Body of pancreas (tissue), 4 donors: ENCODE data around the gene SLC8A2.

Source experiments
- POLR2A ChIP-seq, 3 donors: fragments of 450-650 bp; IDR thresholded peaks; one replicate each; pipeline ENCODE4 v1.6.1; 2016; ENCODE audit warnings: antibody characterized with exemption in 3 of 3, mild to moderate bottlenecking in 2 of 3
- TF ChIP-seq, protein P1 (sequence below), 7 experiments: fragments of 450-650 bp in 4 of 7; fragments of 200-600 bp in 3 of 7; sonication (generic) in 3 of 7; IDR thresholded peaks; one replicate each; pipeline ENCODE4 v1.5.1; 2016 to 2019; ENCODE audit warnings: antibody characterized with exemption in 7 of 7

DNA sequence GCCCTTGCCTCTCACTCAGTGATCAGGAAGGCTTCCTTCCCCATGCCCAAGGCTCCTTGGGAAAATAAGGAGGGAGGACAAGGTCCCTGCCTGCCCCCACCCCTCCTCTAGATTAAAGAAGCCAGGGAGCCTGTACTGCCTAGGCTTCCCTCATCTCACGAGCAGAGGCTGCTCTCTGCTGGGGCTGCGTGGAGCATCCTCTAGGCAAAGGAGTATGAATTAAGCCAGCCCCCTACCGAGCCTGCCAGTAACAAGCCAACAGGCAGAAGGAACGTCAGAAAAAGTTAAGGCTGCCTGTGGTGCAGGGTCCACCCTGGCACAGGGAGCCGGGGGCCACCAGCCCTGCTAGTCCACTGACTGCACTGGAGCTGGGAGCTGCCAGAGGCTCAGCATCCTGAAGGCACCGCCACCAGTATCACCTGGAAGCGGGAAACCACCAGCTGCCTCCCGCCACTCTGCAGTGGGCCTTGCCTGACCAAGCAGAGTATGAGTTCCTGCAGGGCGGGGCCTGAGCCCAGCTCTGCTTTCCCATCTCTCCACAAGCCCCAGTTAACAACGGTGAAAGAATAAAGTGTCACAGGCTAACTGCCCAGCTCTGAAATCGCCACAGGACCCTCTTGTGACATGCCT lies 36.3 kb upstream of the SLC8A2 start:
- no peak for TF ChIP-seq POLR2A (IDR thresholded peaks at IDR 0.05)
- TF ChIP-seq, protein P1, sequence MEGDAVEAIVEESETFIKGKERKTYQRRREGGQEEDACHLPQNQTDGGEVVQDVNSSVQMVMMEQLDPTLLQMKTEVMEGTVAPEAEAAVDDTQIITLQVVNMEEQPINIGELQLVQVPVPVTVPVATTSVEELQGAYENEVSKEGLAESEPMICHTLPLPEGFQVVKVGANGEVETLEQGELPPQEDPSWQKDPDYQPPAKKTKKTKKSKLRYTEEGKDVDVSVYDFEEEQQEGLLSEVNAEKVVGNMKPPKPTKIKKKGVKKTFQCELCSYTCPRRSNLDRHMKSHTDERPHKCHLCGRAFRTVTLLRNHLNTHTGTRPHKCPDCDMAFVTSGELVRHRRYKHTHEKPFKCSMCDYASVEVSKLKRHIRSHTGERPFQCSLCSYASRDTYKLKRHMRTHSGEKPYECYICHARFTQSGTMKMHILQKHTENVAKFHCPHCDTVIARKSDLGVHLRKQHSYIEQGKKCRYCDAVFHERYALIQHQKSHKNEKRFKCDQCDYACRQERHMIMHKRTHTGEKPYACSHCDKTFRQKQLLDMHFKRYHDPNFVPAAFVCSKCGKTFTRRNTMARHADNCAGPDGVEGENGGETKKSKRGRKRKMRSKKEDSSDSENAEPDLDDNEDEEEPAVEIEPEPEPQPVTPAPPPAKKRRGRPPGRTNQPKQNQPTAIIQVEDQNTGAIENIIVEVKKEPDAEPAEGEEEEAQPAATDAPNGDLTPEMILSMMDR (IDR thresholded peaks at IDR 0.05): no peak
